ENCODE measurements around the gene SPEN.

Gene SPEN

GRCh38 chr1:15948595-15949452 is 101.3 kb downstream of the SPEN start:
- no peak for DNase-seq

GRCh38 chr1:15949453-15950245 is 102.1 kb downstream of the SPEN start:
- peak; percentile 92 for DNase-seq

GRCh38 chr1:15950302-15950701 is 102.8 kb downstream of the SPEN start:
- DNase-seq: no peak

GRCh38 chr1:15950763-15951295 is 103.3 kb downstream of the SPEN start:
- peak; percentile 55 for DNase-seq

GRCh38 chr1:15951341-15952153 is 104.0 kb downstream of the SPEN start:
- peak; percentile 26 for DNase-seq

- DNase-seq: no peak
Observed at GRCh38 chr1:15952317-15953258, 105.1 kb downstream of the SPEN start.

GRCh38 chr1:15953294-15953771 is 105.8 kb downstream of the SPEN start:
- no peak for DNase-seq

GRCh38 chr1:15953791-15954241 is 106.3 kb downstream of the SPEN start:
- DNase-seq: no peak

- no peak for DNase-seq
Observed at GRCh38 chr1:15954316-15954715, 106.8 kb downstream of the SPEN start.

- no peak for DNase-seq
Observed at GRCh38 chr1:15955552-15955951, 108.0 kb downstream of the SPEN start.

GRCh38 chr1:15956150-15956549 is 108.6 kb downstream of the SPEN start:
- DNase-seq: no peak

GRCh38 chr1:15957221-15958095 is 110.0 kb downstream of the SPEN start:
- DNase-seq: no peak

- DNase-seq: no peak
Observed at GRCh38 chr1:15958111-15958510, 110.6 kb downstream of the SPEN start.

- no peak for DNase-seq
Observed at GRCh38 chr1:15958793-15959192, 111.3 kb downstream of the SPEN start.

GRCh38 chr1:15959424-15959823 is 111.9 kb downstream of the SPEN start:
- no peak for DNase-seq

- no peak for DNase-seq
Observed at GRCh38 chr1:15959827-15960446, 112.4 kb downstream of the SPEN start.

- no peak for DNase-seq
Observed at GRCh38 chr1:15960808-15961207, 113.3 kb downstream of the SPEN start.

GRCh38 chr1:15961492-15961891 is 114.0 kb downstream of the SPEN start:
- no peak for DNase-seq

- no peak for DNase-seq
Observed at GRCh38 chr1:15962176-15962575, 114.7 kb downstream of the SPEN start.

Measured in effector CD4-positive, alpha-beta T cell (primary cell).